22Rv1 (cell line): ENCODE results near the gene DIP2C.
"Not testable (repeated sequence)": the region's sequence is repeated elsewhere in the genome, so short reads cannot be mapped to it uniquely, and the experiment has no call there.

Experiments
- H3K27ac ChIP-seq: fragments of 450-650 bp; 2 replicates; pipeline ENCODE4 v1.5.1; 2017
- CTCF ChIP-seq: fragments of 450-650 bp; IDR thresholded peaks from 2 replicates; pipeline ENCODE4 v1.5.1; 2017; ENCODE audit warnings: mild to moderate bottlenecking
- ZFX ChIP-seq: fragments of 450-650 bp; IDR thresholded peaks from 2 replicates; pipeline ENCODE4 v1.6.1; 2017; ENCODE audit warnings: antibody characterized with exemption, borderline replicate concordance

DIP2C gene

DNA sequence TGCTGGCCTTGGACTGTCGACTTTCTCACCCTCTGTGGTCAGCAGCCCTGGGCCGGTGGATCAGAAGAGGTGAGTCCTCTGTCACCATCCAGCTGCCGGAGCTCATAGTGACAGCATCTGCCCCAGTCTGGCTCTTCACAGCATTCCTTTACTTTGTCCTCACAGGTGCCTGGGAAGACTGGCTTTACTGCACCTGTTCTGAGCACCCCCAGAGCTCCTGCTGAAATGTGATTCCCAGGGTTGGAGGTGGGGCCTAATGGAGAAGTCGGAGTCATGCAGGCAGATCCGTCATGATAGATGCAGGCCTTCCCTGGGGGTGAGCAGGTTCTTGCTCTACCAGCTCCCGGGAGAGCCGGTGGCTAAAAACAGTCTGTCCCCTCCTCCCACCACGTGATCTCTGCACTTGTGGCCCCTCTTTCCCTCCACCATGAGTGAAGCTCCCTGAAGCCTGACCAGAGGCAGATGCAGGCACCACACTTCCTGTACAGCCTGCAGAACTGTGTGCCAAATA, 382.7 kb downstream of the DIP2C start:
- TF ChIP-seq ZFX (no peak), CTCF (no peak)
- no peak overlapping the region for H3K27ac ChIP-seq

GRCh38 chr10:306007-306674, 383.3 kb downstream of the DIP2C start:
- no peak overlapping the region for H3K27ac ChIP-seq
- TF ChIP-seq ZFX (no peak), CTCF (no peak)

DNA sequence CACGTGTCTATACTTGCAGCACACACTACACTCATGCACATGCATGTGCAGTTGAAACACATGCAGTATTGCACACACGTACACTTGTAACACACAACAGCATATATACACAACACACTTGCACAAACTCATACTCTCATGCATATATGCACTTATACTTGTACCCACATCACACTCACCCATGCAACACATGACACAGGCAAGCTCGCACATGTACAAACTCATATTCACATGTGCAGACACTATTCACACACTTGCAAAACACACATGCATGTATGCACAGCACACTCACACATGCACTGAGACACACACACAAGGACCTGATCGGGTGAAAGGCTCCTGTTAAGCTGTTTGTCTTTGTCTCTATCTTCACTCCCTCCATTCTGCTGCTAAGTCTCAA, 384.4 kb downstream of the DIP2C start:
- no peak overlapping the region for H3K27ac ChIP-seq
- no peak for TF ChIP-seq ZFX
- no peak for TF ChIP-seq CTCF

DNA sequence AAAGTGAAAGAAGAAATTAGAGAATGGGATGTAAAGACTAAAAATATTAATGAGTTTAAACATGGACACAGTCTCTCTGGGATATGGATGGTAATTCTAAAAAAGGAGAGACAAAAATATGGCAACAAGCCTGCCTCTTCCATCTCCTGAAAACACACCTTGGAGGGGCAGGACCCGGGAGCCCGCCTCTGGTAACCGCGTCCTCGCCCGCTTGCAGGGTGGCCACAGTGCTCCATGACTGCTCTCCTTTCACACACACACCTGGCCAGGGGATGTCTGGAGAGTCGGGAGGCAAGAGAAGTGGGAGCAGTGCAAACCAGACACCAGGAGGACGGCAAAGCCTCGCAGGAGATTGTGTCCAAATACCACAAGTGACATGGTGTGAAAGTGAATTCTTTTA, 387.9 kb downstream of the DIP2C start:
- H3K27ac ChIP-seq: no peak overlapping the region
- TF ChIP-seq CTCF (no peak), ZFX (no peak)

- not testable (repeated sequence) for H3K27ac ChIP-seq
These were observed 388.9 kb downstream of the DIP2C start for GRCh38 chr10:300580-300979.

DNA sequence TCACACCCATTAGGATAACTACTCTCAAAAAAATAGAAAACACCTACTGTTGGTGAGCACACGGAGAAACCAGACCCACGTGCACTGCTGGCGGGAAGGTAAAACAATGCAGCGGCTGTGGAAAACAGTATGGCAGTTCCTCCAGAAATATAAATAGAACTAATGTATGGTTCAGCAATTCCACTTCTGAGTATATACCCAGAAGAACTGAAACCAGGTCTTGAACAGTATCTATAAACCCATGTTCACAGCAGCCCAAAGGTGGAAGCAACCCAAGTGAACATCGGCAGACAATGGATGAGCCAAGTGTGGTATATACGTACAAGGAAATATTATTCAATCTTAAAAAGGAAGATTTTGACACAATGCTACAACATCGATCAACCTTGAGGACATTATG, 389.5 kb downstream of the DIP2C start:
- no peak for TF ChIP-seq ZFX
- TF ChIP-seq CTCF: no peak
- no peak overlapping the region for H3K27ac ChIP-seq

GRCh38 chr10:299512-299911, 390.0 kb downstream of the DIP2C start:
- TF ChIP-seq ZFX (no peak), CTCF (no peak)

GRCh38 chr10:298033-298432, 391.4 kb downstream of the DIP2C start:
- H3K27ac ChIP-seq: no peak overlapping the region
- TF ChIP-seq CTCF: no peak
- no peak for TF ChIP-seq ZFX

More at GRCh38 chr10:299512-299911, 390.0 kb downstream of the DIP2C start:
- no peak overlapping the region for H3K27ac ChIP-seq
